ENCODE measurements around the gene RAB1A.

- TF ChIP-seq BHLHE40 (IDR thresholded peaks at IDR 0.05; ENCODE audit: low read length) (no peak), FOXM1 (IDR thresholded peaks at IDR 0.05; ENCODE audit: low read depth) (no peak), FOXM1 (CRISPR knock-in tag; IDR thresholded peaks at IDR 0.05; ENCODE audit: low read depth) (no peak), MCM2 (IDR thresholded peaks at IDR 0.05; ENCODE audit: low read depth) (no peak), ZBTB7A (IDR thresholded peaks at IDR 0.05; ENCODE audit: borderline replicate concordance, control insufficient read depth, low read depth, low read length) (no peak), TAF1 (IDR thresholded peaks at IDR 0.05; ENCODE audit: control insufficient read depth, extremely low read depth, insufficient read depth, low read length, severe bottlenecking) (no peak), SMAD1 (IDR thresholded peaks at IDR 0.05; ENCODE audit: low read depth, low read length, partially characterized antibody) (no peak)
Observed at GRCh38 chr2:65040400-65041261, 89.3 kb downstream of the RAB1A start.

Data from K562 (cell line).